HS-27A (cell line): ENCODE results near the gene THADA.
"Not testable (repeated sequence)": the region's sequence is repeated elsewhere in the genome, so short reads cannot be mapped to it uniquely, and the experiment has no call there.

Experiments
- DNase-seq: peaks from one replicate; pipeline ENCODE4 v3.0.0-alpha.2; 2012; ENCODE audit warnings: low read depth, missing footprints

Gene THADA

DNA sequence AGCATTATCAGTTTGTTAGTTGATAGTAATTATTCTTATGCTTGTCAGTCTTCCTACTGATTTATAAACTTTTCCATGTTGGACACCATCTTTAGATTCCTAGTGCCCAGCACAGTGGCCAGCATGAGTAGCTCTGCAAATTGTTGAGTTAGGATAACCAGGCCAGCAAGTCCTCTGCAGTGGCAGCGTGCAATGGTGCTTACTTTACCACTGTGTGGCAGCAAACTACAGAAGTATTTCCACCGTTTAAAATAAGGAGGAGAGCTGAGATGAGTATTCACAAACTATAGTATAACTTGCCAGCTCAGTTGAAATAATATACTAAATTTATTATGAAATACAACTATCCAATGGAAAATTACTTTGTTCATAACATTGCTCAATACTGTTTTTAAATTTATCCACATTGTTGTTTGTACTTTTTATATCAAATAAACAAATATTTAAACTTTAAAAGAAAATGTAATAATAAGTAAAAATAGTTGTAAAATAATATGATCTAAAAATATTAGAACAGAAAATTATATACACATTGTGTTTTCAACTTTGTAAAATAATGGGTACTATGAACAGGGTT, 9.3 kb upstream of the THADA start:
- DNase-seq, result no peak

DNA sequence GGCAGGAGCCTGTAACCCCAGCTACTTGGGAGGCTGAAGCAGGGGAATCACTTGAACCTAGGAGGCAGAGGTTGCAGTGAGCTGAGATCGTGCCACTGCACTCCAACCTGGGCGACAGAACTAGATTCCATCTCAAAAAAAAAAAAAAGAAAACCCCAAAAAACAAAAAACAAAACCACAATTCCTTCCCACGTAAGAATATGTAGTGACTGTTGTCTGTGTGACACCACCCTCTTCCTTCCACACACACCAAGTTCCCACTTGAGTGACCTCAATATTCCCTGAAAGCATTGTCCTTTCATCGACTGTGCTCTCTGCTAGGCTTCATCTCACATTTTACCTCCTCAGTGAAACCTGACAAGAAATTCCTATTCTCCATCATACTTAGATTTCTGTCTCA, 8.8 kb upstream of the THADA start:
- DNase-seq, result no peak

DNA sequence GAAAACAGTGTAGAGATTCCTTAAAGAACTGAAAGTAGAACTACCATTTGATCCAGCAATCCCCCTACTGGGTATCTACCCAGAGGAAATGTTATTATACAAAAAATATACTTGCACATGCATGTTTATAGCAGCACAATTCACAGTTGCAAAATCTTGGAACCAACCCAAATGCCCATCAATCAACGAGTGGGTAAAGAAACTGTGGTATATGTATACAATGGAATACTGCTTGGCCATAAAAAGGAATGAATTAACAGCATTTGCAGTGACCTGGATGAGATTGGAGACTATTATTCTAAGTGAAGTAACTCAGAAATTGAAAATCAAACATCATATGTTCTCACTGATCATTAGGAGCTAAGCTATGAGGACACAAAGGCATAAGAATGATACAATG, 4.8 kb upstream of the THADA start:
- not testable (repeated sequence) for DNase-seq

DNA sequence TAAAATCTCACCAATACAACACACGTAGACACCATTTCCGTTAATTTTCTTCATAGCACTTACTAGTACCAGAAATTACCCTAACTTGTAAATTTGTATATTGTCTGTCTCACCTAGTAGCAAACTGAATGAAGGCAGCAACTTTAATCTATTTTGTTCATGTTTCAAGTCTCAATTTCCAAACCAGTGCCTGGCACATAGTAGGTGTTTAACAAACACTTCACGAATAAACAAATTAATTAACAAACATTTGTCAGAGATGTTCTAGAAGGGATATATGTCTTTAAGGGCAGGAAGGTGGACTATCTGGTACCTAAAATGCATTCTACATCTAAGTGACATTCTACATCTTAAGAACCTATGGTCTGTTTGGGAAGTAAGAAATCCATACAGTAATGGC, 963 bp downstream of the THADA start:
- no peak for DNase-seq

DNA sequence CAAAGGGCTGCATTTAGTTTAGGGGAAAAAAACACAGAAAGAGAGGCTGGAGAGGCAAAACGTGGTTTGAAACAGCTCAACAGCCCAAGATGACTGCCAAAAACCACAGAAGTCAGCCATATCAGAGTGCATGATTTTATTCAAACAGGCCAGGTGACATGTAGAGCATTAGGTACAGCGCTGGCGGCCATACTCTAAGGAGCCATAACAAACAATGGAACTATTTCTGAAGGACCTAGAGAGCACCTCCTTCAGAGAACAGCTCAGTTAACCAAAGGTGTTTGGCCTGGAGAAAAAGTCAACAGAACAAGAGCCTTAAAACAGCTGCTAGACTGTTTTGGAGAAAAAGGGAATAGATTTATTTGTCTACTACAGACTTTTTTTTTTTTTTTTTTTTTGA, 2.6 kb downstream of the THADA start:
- DNase-seq, result no peak

DNA sequence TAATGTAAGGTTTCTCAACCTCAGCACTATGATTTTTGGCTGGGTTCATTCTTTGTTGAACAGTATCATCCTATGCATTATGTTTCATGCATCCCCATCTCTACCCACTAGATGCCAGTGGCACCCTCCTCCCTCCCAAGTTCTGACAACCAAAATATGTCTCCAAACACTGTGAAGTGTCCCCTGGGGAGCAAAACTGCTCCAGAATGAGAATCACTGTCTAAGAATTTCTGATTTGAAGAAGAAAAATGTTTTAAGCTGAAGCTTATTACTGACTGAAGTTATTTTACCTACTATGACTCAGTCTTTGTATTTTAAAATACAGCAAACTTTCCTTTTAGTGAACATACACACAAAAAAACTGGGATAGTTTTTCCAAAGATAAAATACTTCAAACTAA, 3.4 kb downstream of the THADA start:
- DNase-seq, result peak; percentile 50

DNA sequence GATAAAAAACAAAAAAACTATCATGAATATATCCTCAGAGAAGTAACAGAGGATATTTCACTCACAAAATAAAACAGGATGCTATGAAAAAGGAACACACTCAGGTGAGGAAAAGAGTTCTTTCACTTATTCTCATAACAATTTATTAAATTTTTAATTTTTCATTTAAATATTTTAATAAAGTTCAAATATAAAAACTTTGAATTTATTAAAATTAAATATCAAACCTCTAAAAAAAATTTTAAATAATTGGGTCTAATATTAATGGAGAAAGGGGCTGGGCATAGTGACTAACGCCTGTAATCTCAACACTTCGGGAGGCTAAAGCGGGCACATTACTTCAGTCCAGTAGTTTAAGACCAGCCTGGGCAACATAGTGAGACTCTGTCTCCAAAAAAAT, 10.1 kb downstream of the THADA start:
- no peak for DNase-seq

DNA sequence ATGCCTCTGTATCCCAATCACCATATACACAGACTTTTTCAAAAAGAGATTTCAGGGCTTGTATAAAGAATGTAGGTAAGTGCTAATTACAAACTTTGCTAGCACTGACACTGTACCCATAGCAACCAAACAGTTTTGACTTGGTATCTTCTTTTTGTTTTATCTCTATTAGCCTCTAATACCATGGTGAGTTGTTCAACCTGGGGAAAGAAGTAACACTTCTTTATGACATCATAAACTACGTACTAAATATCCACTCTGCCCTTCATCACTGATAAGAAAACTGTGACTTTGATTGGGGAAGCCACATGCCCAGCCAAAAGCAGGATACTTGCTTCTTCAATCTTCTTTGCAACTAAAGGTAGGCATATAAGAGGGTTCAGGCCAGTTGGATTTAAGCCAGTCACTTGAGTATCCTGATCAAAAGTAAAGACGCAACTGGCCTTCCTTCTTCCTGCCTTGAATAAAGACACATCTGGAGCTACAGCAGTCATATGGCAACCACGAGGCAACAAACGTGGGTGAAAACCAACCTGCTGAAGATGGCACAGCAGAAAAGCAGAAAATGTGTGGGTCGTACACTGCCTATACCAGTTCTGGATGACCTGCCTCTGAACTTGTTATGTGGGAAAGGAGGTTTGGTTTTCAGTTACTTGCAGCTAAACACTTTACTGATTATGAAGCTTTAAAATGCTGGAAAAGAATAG, 16.4 kb downstream of the THADA start:
- no peak for DNase-seq

DNA sequence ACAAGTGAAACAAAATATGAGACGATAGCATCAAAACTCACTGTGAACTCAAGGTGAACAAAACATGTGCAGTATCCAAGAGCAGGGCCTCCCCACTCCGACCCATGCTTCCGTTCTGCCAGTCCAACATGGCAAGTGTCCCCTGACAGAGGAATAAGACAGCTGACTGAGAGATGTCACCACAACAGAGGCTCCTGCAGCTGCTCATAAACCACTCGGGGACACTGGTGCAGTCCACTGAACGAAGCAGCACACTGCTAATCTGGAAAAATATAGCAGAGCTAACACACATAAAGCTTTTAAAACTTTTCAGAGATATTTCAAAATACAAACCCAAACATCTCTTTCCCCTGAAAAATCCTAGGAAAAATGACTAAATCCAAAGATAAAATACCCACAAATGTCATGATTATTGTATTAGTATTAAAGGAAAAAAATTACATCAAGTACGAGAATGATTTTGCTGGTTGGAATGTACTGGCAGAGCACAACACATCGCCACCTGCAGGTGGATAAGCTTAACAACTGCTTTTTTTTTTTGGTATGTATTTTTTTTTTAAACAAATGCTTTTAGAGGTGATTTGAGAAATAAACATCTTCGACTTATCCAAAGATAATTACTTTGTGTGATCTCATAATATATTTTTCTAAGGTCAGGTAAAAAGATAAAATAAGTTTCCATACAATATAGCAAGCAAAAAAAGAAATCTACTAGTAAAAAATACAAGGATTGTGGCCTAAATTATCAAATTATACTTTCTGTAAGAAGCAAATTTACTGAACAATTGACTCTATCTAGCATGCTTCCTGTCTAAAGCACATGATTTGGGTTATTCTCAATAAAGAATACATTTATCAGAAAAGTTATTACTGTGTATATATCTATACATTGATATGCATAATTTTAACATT, 18.6 kb downstream of the THADA start:
- DNase-seq, result no peak

DNA sequence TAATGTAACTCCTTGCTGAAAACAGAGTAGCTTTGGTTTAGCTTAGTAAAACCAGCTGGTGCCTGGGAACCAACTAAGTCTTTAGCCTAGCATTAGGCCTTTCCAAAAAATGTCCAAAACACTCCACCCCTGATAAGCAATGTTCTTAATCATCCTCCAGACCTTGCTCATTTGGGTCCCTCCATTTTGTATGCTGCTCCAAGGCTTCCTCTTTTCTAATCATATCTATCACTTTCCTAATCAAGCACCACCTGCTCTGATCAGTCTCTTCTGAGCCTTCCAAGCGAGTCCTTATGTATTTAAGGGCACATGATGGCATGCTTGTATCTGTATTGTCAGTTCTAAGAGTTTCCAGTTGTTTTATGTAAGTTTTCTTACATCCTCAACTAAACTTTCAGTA, 23.6 kb downstream of the THADA start:
- no peak for DNase-seq

DNA sequence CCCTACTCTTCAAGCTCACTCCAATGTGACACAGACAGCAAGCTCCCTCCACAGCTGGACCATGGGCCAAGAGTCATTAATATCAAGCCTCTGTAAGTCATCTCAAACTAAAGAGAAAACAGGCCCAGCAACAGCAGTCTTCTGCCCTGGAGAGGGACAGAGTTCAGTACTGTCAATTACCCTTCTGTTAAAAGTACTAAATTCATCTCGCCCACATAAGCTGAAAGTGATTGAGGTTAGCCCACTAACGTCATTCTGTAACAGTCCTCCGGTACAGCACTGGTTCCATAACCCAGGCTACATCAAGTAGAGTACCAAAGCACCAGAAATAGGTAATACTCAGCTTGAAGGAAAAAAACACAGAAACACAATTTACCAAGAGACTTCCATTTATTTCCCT, 25.9 kb downstream of the THADA start:
- DNase-seq, result no peak

DNA sequence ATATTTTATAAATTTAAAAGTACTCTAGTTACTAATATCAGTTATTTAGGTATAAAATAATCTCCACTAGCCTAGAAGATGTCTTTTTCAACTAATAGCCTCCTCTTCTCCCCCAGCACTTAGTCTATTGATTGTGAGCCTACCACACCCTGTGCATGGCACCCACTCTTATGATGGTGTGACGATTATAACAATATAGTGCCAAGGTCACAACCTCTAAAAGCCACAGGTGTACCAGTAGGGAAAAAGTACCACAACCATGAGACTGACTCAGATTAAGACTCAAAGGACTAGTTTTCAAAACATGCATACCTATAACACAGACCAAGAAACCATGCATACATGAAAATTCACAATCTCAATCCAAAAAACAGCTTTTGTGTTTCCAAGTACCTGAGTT, 27.6 kb downstream of the THADA start:
- no peak for DNase-seq

DNA sequence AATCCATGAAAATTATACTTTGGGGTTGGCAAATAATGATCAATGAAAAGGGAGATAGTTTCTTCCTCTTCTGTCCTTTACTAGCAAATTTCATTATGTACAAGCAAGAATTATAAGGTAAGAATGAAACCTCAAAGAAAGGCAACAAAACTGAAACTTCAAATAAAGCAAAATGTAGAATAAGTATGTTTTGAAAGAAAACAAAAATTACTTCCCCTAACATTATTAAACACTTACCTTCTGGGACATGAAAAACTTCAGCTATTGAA, 29.4 kb downstream of the THADA start:
- DNase-seq, result no peak

DNA sequence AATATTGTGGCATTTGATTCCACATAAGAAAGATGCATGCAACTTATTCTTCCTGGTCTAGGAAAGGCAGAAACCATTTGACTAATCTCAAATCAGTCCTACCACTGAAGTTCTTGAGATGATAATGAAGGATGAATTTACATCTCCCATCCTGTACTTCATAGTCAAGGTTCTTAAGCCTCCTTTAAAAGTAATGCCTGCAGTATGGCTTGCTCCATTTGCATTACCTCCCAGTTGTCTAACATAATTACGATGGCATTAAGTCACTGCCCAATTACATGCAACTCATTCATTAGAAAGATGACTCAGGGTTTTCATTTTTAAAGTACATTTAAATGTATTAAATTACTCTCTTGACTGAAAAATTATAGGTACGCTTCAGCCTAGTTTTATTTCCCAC, 32.2 kb downstream of the THADA start:
- DNase-seq, result no peak

DNA sequence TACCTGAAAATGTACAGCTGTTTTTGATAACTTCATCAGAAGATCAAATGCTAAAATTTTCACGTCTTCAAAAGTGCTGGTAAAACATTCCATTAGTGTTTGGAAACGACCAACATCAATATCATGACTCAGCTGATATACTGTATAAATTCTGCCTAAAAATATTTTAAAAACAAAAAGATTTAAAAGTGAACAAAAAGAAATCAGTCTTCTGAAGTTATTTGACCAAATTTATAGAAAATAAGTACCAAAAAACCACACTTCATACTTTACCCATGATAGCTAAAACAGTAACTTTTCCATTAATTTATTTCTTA, 35.6 kb downstream of the THADA start:
- DNase-seq, result no peak

DNA sequence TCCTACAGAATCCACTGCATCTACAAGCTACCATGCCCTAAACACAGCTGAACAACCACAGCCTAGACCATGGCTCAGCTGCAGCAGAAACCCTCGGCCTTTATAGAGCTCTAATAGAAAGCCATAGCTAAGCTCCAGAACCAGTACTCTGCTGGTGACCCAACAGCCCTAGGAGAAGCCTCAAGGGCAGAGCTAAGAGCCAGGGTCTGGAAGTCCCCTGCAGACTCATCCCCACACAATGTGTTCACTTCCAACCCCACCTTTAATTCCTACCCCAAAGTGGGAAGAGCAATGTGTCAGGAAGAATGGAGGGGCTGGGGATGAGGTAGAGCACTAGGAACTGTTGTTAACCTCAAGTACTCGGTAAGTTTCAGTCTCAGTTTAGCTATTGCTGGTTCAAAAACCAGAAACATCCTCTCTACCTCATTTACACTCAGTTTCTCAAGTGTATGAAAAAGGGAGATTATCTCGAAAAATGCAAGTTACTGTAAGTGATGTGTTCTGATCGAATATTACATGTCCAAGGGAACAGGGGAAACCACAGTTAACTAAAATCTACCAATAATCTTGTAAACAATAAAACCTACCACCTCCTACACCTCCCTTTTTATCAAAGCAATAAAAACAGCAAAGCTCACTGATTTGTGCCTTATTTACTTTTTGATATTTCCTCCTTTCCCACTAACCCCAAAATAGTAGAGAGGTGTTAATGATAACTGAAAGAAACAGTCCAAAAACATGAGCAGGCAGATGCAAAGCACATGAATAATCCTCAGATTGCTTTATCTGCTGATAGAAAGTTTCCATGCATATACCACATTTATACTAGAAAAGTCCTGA, 36.2 kb downstream of the THADA start:
- DNase-seq, result no peak

DNA sequence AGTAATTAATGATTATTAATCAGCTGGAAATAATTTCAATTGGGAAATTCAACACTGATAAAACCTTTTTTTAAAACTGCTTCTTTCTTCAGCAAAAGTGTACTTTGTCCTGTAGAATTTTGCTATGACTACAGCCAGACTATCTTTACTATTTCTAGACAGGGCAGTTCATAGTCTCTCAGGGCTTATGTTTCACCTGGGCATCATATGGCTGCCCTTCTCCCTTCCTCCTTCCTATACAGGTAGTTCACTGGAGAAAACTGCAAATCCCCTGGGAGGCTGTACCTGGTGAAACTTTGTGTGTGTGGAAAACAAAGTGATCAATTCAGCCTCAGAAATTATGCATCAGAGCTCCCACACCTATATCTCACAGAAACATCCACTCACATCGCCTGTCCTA, 38.6 kb downstream of the THADA start:
- DNase-seq, result no peak

DNA sequence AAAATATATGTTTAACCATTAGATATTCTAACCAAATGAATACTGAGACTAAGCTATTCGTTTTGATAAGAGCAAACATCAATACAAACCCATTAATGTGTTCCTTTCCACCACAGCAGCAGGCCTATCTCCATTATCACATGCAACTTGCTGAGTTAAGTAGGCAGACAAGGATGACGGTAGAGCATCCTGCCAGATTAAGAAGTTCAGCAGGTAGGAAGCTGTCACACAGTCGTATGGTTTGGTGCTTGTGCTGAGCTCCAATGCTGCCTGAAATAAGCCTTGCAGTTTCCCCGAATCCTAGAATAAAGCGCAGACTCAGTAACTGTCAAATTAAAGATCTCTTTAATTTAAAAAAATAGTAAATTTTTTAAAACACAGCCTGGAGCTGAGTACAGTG, 39.6 kb downstream of the THADA start:
- no peak for DNase-seq

DNA sequence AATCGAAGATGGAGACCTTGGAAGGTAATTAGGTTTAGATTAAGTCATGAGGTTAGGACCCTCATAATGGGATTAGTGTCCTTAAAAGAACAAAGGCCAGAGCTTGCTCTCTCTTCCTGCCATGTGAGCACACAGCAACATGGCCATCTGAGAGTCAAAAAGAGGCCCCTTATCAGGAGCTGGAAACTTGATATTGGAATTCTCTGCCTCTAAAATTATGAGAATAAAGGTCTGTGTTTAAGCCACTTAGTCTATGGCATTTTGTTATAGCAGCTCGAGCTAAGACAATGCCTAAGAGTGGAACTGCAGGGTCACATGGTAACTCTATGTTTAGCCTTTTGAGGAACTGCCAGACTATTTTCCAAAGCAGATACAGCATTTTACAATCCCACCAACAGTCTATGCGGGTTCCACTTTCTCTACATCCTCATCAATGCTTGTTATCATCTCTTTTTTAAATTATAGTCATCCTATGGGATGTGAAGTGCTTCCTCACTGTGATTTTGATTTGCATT, 42.4 kb downstream of the THADA start:
- no peak for DNase-seq

DNA sequence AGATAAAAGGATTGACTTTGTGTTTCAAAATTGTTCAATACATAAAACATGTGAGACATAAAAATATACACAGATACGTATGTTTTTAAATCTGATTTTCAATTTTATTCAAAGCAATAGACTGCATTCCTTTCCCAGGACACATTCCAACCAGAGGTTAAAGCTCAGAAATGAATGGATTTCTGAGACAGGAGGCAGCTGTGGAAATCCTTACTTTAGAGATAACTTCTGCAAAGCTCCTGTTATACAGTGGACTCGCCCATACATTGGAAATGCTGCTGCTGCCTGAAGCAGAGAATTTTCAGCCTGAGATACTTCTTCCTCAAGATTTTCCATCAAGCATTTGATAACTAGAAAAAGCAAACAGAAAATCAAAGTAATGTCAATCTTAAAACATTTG, 43.8 kb downstream of the THADA start:
- no peak for DNase-seq

DNA sequence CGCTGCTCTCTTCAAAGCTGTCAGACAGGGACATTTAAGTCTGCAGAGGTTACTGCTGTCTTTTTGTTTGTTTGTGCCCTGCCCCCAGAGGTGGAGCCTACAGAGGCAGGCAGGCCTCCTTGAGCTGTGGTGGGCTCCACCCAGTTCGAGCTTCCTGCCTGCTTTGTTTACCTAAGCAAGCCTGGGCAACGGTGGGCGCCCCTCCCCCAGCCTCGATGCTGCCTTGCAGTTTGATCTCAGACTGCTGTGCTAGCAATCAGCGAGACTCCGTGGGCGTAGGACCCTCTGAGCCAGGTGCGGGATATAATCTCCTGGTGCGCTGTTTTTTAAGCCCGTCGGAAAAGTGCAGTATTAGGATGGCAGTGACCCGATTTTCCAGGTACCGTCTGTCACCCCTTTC, 47.5 kb downstream of the THADA start:
- DNase-seq, result not testable (repeated sequence)

DNA sequence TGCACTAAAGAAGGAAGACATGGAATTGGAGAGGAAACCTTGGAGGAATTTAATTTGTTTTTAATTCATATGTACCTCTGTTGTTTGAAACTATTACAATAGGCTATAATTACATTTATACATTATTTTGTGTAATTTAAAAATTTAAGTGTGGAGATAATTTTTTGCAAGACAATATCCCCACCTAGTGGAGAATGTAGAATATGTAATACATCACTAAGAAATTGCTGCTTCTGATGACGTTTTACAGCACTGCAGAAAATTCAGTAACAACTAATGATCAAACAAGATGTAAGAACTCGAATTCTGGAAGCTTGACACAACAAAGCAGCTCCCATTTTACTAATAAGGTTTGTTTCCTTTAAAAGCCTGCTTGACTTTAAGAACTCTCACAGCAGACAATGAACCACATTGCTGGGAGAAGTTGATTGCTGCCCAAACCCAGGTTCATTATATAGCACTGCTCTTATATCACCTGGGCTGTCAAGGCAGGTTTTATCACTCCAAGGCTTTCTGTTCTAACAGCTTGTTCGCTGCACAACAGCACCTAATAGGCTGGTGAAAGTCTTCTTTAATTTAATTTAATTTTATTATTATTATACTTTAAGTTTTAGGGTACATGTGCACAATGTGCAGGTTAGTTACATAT, 53.4 kb downstream of the THADA start:
- DNase-seq, result peak; percentile 29
